ENCODE results near the gene SPTBN5. TPM values are rescaled to one million over a fixed set of nuclear protein-coding genes. Genes with fewer than 3 reads are reported as not detected.

Gene SPTBN5
- total RNA-seq, 1 experiment from 2014 or later = 1.2 TPM

- ChIA-PET CTCF (interaction anchor here (2.1 to 2.5 kb wide), 2 partner anchors 10 to 56 kb away, joined by 8 read pairs; no protein-coding TSS in a partner anchor), POLR2A (no interaction called here)
- H3K36me3 Mint-ChIP-seq = peaks cover 10% of the 10 kb centered on the region
- H3K4me3 Mint-ChIP-seq = no peak overlapping the region
- peak overlapping the region; percentile 68; the same call in 1 of the 2 replicates for H3K27ac Mint-ChIP-seq
- no peak for TF ChIP-seq NFE2L1 (CRISPR knock-in tag; IDR thresholded peaks at IDR 0.05)
- no peak for TF ChIP-seq TCF7 (CRISPR knock-in tag; IDR thresholded peaks at IDR 0.05; ENCODE audit: low read depth)
- TF ChIP-seq NR3C1 (CRISPR knock-in tag; conservative IDR thresholded peaks at IDR 0.05; ENCODE audit: low read depth) = no peak
- TF ChIP-seq GABPB1 (CRISPR knock-in tag; IDR thresholded peaks at IDR 0.05) = no peak
- TF ChIP-seq ZNF138 (CRISPR knock-in tag; conservative IDR thresholded peaks at IDR 0.05) = no peak
- TF ChIP-seq E2F5 (CRISPR knock-in tag; IDR thresholded peaks at IDR 0.05) = no peak
- no peak for TF ChIP-seq SMAD4 (CRISPR knock-in tag; IDR thresholded peaks at IDR 0.05)
- no peak for TF ChIP-seq CREB1 (CRISPR knock-in tag; IDR thresholded peaks at IDR 0.05)
- no peak for TF ChIP-seq NR2C2 (CRISPR knock-in tag; IDR thresholded peaks at IDR 0.05)
- TF ChIP-seq STAT6 (CRISPR knock-in tag; conservative IDR thresholded peaks at IDR 0.05; ENCODE audit: low read depth) = no peak
- TF ChIP-seq ARID4B (CRISPR knock-in tag; IDR thresholded peaks at IDR 0.05; ENCODE audit: borderline replicate concordance) = no peak
- no peak for TF ChIP-seq IRF2 (CRISPR knock-in tag; IDR thresholded peaks at IDR 0.05; ENCODE audit: borderline replicate concordance, low read depth)
- no peak for TF ChIP-seq ERG (CRISPR knock-in tag; IDR thresholded peaks at IDR 0.05)
- no peak for TF ChIP-seq CBFB (CRISPR knock-in tag; IDR thresholded peaks at IDR 0.05; ENCODE audit: low read depth)
- no peak for TF ChIP-seq AR (CRISPR knock-in tag; IDR thresholded peaks at IDR 0.05)
- no peaks in the 10 kb centered on the region for H3K9me3 Mint-ChIP-seq
- no peaks in the 10 kb centered on the region for H3K27me3 Mint-ChIP-seq (ENCODE audit: low read depth)
- no peak for DNase-seq (ENCODE audit: low spot score)
- ATAC-seq = no peak
- H3K4me1 Mint-ChIP-seq = no peaks in the 10 kb centered on the region
Observed at GRCh38 chr15:41848631-41849030, 45.2 kb downstream of the SPTBN5 start.
